Measurements from ENCODE around the gene RHOBTB1.

DNA sequence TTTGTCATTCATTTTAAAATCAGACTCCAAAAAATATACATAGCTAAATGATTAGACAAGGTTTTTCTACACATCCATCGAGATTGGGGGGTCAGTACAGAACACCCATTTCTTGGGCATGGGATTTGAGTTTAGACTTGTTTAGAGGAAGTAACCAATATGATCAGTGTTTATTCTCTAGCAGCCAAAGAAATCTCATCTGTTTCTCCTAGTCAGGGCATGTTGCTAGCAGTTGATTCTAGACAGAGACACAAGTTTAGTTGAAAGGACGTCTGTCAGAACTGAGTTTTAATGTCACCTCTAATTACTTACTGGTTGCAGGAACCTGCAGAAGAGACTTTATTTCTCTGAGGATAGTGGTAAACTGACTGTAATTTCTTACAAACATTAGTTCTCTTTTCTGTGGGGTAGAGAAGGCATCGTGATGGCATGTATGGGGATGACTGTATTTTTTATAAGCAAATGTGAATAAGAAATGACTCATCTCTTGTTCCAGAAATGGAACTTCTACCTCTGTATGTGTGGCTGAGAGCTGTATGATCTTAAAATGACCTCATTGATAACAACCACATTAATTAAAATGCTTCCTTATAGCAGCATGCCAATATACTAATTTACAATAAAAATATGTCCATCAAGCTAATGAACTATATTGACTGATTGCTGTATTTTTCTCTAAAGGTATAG is 30.6 kb upstream of the RHOBTB1 start:
- TF ChIP-seq, protein P1, sequence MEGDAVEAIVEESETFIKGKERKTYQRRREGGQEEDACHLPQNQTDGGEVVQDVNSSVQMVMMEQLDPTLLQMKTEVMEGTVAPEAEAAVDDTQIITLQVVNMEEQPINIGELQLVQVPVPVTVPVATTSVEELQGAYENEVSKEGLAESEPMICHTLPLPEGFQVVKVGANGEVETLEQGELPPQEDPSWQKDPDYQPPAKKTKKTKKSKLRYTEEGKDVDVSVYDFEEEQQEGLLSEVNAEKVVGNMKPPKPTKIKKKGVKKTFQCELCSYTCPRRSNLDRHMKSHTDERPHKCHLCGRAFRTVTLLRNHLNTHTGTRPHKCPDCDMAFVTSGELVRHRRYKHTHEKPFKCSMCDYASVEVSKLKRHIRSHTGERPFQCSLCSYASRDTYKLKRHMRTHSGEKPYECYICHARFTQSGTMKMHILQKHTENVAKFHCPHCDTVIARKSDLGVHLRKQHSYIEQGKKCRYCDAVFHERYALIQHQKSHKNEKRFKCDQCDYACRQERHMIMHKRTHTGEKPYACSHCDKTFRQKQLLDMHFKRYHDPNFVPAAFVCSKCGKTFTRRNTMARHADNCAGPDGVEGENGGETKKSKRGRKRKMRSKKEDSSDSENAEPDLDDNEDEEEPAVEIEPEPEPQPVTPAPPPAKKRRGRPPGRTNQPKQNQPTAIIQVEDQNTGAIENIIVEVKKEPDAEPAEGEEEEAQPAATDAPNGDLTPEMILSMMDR (IDR thresholded peaks at IDR 0.05) = no peak
- no peak for TF ChIP-seq ZFX (IDR thresholded peaks at IDR 0.05; ENCODE audit: borderline replicate concordance)

Data from 22Rv1 (cell line).